GM23338 (cell line): ENCODE data around the gene CPLX1. TPM values are rescaled to one million over a fixed set of nuclear protein-coding genes. Genes with fewer than 3 reads are reported as not detected.
A peak's percentile ranks its signal among the peaks of the same experiment; 100 is the strongest.

ENCODE experiments used
- ATAC-seq: fragments of 200-7000 bp; cut with Tn5 transposase; 3 replicates; pipeline ENCODE4 v1.9.1; 2020
- DNase-seq: peaks from one replicate; pipeline ENCODE4 v3.0.0-alpha.2; 2015; ENCODE audit warnings: low spot score
- H2AFZ ChIP-seq: fragments of 200-600 bp; sonication (generic); 2 replicates; pipeline ENCODE4 v1.8.0; 2016; ENCODE audit warnings: antibody characterized with exemption, mild to moderate bottlenecking, moderate library complexity
- H3F3A ChIP-seq: fragments of 200-600 bp; sonication (generic); replicated peaks from 2 replicates; pipeline ENCODE4 v1.8.0; 2017; ENCODE audit warnings: antibody characterized with exemption, mixed run types, low read depth
- H3K27ac ChIP-seq: fragments of 200-600 bp; sonication (generic); 2 replicates; pipeline ENCODE4 v1.6.1; 2016; ENCODE audit warnings: low read depth
- H3K27me3 ChIP-seq: fragments of 200-600 bp; sonication (generic); 2 replicates; pipeline ENCODE4 v1.8.0; 2016; ENCODE audit warnings: mild to moderate bottlenecking, mixed run types, moderate library complexity; ENCODE audit not compliant: insufficient read depth
- H3K36me3 ChIP-seq: fragments of 200-600 bp; sonication (generic); 2 replicates; pipeline ENCODE4 v1.8.0; 2016; ENCODE audit warnings: mild to moderate bottlenecking; ENCODE audit not compliant: insufficient read depth
- H3K4me1 ChIP-seq: fragments of 200-600 bp; sonication (generic); 2 replicates; pipeline ENCODE4 v1.8.0; 2016; ENCODE audit warnings: mild to moderate bottlenecking, moderate library complexity; ENCODE audit not compliant: insufficient read depth
- H3K4me2 ChIP-seq: fragments of 200-600 bp; sonication (generic); 2 replicates; pipeline ENCODE4 v1.7.1; 2017; ENCODE audit warnings: mixed run types
- H3K4me3 ChIP-seq: fragments of 200-600 bp; sonication (generic); 2 replicates; pipeline ENCODE4 v1.6.1; 2016; ENCODE audit warnings: mixed run types
- H3K79me2 ChIP-seq: fragments of 200-600 bp; sonication (generic); replicated peaks from 2 replicates; pipeline ENCODE4 v1.8.0; 2017; ENCODE audit warnings: mild to moderate bottlenecking; ENCODE audit not compliant: insufficient read depth
- H3K9me2 ChIP-seq: fragments of 200-600 bp; sonication (generic); 2 replicates; pipeline ENCODE4 v1.8.0; 2017; ENCODE audit not compliant: insufficient read depth
- H4K20me1 ChIP-seq: fragments of 200-600 bp; sonication (generic); replicated peaks from 2 replicates; pipeline ENCODE4 v1.8.0; 2017; ENCODE audit warnings: mild to moderate bottlenecking; ENCODE audit not compliant: insufficient read depth
- H3K27ac Mint-ChIP-seq: 2 replicates; pipeline ENCODE4 v1.8.0; 2020; ENCODE audit warnings: inconsistent platforms, mild to moderate bottlenecking, moderate library complexity, mixed read lengths
- H3K27me3 Mint-ChIP-seq: 3 replicates; pipeline ENCODE4 v1.8.0; 2022; ENCODE audit warnings: low read depth, mild to moderate bottlenecking, moderate library complexity, mixed read lengths, inconsistent platforms; ENCODE audit not compliant: insufficient read depth, poor library complexity
- H3K36me3 Mint-ChIP-seq: 3 replicates; pipeline ENCODE4 v1.8.0; 2021; ENCODE audit warnings: low read depth, mild to moderate bottlenecking, inconsistent platforms, moderate library complexity, mixed read lengths
- H3K4me1 Mint-ChIP-seq: 3 replicates; pipeline ENCODE4 v1.8.0; 2020; ENCODE audit warnings: mild to moderate bottlenecking, inconsistent platforms, mixed read lengths
- H3K4me3 Mint-ChIP-seq: 3 replicates; pipeline ENCODE4 v1.8.0; 2021; ENCODE audit warnings: moderate library complexity, mild to moderate bottlenecking, inconsistent platforms, mixed read lengths
- H3K9me3 Mint-ChIP-seq: 3 replicates; pipeline ENCODE4 v1.8.0; 2020; ENCODE audit warnings: moderate library complexity, mild to moderate bottlenecking, inconsistent platforms, mixed read lengths
- CREB1 ChIP-seq: fragments of 250-450 bp; sonication (Bioruptor Pico); IDR thresholded peaks from 2 replicates; pipeline ENCODE4 v1.5.0; 2020; ENCODE audit warnings: low read depth, mild to moderate bottlenecking, moderate library complexity
- ETS1 ChIP-seq: IDR thresholded peaks from 2 replicates; pipeline ENCODE4 v1.6.1; 2016; ENCODE audit warnings: antibody characterized with exemption
- EZH2 ChIP-seq: fragments of 200-600 bp; sonication (generic); IDR thresholded peaks from one replicate; pipeline ENCODE4 v1.8.0; 2017; ENCODE audit warnings: antibody characterized with exemption, mild to moderate bottlenecking, low read depth; ENCODE audit not compliant: unreplicated experiment
- EZH2phosphoT487 ChIP-seq: fragments of 200-600 bp; sonication (generic); IDR thresholded peaks from one replicate; pipeline ENCODE4 v1.8.1; 2018; ENCODE audit warnings: antibody characterized with exemption; ENCODE audit not compliant: unreplicated experiment
- JUNB ChIP-seq: IDR thresholded peaks from one replicate; pipeline ENCODE4 v1.6.1; 2016; ENCODE audit warnings: antibody characterized with exemption; ENCODE audit not compliant: unreplicated experiment
- NANOG ChIP-seq: IDR thresholded peaks from 2 replicates; pipeline ENCODE4 v1.6.1; 2016; ENCODE audit warnings: antibody characterized with exemption, borderline replicate concordance
- POLR2AphosphoS5 ChIP-seq: IDR thresholded peaks from 2 replicates; pipeline ENCODE4 v1.6.1; 2016; ENCODE audit warnings: antibody characterized with exemption, low read depth
- STAT1 ChIP-seq: IDR thresholded peaks from one replicate; pipeline ENCODE4 v1.6.1; 2016; ENCODE audit warnings: antibody characterized with exemption; ENCODE audit not compliant: unreplicated experiment
- ZNF114 ChIP-seq: fragments of 250-450 bp; sonication (Bioruptor Pico); IDR thresholded peaks from 2 replicates; pipeline ENCODE4 v1.5.0; 2020; ENCODE audit warnings: mild to moderate bottlenecking, moderate library complexity
- ZNF331 ChIP-seq: fragments of 250-450 bp; sonication (Bioruptor Pico); IDR thresholded peaks from 2 replicates; pipeline ENCODE4 v1.5.0; 2020; ENCODE audit warnings: low read depth, mild to moderate bottlenecking, moderate library complexity
- polyA plus RNA-seq: library from polyadenylated mRNA; unstranded; fragments of >200 nt; fragmentation: Nextera tagmentation; extraction: Ambion mirVana; gene quantifications from 2 replicates; pipeline ENCODE4 v1.2.1, GENCODE V29; 2016
- total RNA-seq: library from RNA; depleted of rRNA; stranded (reverse); fragments of >200 nt; shearing (Covaris generic); gene quantifications from 2 replicates; pipeline ENCODE4 v1.2.3, GENCODE V29; 2014
- TF ChIP-seq, protein P1 (sequence below), 2 experiments: fragments of 200-600 bp in 1 of 2; sonication (generic) in 1 of 2; conservative IDR thresholded peaks; 2 replicates each; pipeline versions ENCODE4 v1.5.1 to v1.6.1; 2016 to 2017; ENCODE audit warnings: antibody characterized with exemption in 2 of 2, low read depth in 2 of 2, mild to moderate bottlenecking in 2 of 2, moderate library complexity in 1 of 2
- TF ChIP-seq, protein P2 (sequence below): IDR thresholded peaks from one replicate; pipeline ENCODE4 v1.6.1; 2018; ENCODE audit warnings: antibody characterized with exemption; ENCODE audit not compliant: unreplicated experiment
- TF ChIP-seq, protein P3 (sequence below): fragments of 250-450 bp; sonication (Bioruptor Pico); IDR thresholded peaks from 2 replicates; pipeline ENCODE4 v1.5.0; 2020; ENCODE audit warnings: mild to moderate bottlenecking, moderate library complexity

CPLX1 gene
- total and polyA plus RNA-seq, 2 experiments from 2014 or later, result 0.86 to 0.97 TPM

DNA sequence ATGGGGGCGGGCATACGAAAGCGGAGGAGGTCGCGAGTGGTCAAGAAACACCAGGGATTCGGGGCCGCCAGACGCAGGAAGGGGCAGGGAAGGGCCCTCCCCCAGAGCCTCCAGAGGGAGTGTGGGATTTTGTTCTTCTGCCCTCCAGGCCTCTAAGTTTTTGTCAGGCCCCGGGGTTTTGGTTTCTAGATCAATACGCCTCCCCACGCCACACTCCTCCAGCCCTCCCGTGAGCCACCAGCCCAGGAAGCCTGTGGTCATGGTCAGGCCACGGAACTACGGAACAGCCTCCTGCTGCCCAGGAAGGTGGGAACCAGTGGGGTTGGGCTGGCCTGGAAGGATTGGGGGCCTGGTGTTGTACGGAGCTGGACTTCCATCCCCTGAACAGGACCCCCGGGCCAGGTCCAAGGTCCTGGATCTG lies 38.4 kb downstream of the CPLX1 start:
- no peak overlapping the region for H2AFZ ChIP-seq
- Mint-ChIP-seq H3K4me1 (peaks cover 21% of the 10 kb centered on the region), H3K36me3 (no peaks in the 10 kb centered on the region; the same call in 2 of the 3 replicates), H3K27ac (no peak overlapping the region), H3K4me3 (peak overlapping the region; percentile 27; the same call in 1 of the 3 replicates), H3K27me3 (peaks cover 58% of the 10 kb centered on the region), H3K9me3 (no peaks in the 10 kb centered on the region; the same call in 2 of the 3 replicates)
- H3K9me2 ChIP-seq, result no peaks in the 10 kb centered on the region
- H4K20me1 ChIP-seq, result no peaks in the 10 kb centered on the region
- TF ChIP-seq CREB1 (CRISPR knock-in tag) (no peak), NANOG (no peak), POLR2AphosphoS5 (no peak), JUNB (no peak), EZH2 (no peak), STAT1 (no peak), EZH2phosphoT487 (no peak), ZNF331 (no peak), ETS1 (no peak), ZNF114 (no peak)
- TF ChIP-seq, protein P1, sequence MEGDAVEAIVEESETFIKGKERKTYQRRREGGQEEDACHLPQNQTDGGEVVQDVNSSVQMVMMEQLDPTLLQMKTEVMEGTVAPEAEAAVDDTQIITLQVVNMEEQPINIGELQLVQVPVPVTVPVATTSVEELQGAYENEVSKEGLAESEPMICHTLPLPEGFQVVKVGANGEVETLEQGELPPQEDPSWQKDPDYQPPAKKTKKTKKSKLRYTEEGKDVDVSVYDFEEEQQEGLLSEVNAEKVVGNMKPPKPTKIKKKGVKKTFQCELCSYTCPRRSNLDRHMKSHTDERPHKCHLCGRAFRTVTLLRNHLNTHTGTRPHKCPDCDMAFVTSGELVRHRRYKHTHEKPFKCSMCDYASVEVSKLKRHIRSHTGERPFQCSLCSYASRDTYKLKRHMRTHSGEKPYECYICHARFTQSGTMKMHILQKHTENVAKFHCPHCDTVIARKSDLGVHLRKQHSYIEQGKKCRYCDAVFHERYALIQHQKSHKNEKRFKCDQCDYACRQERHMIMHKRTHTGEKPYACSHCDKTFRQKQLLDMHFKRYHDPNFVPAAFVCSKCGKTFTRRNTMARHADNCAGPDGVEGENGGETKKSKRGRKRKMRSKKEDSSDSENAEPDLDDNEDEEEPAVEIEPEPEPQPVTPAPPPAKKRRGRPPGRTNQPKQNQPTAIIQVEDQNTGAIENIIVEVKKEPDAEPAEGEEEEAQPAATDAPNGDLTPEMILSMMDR (conservative IDR thresholded peaks at IDR 0.05; ENCODE audit: low read depth in 2 of 2), result no peak
- TF ChIP-seq, protein P2, sequence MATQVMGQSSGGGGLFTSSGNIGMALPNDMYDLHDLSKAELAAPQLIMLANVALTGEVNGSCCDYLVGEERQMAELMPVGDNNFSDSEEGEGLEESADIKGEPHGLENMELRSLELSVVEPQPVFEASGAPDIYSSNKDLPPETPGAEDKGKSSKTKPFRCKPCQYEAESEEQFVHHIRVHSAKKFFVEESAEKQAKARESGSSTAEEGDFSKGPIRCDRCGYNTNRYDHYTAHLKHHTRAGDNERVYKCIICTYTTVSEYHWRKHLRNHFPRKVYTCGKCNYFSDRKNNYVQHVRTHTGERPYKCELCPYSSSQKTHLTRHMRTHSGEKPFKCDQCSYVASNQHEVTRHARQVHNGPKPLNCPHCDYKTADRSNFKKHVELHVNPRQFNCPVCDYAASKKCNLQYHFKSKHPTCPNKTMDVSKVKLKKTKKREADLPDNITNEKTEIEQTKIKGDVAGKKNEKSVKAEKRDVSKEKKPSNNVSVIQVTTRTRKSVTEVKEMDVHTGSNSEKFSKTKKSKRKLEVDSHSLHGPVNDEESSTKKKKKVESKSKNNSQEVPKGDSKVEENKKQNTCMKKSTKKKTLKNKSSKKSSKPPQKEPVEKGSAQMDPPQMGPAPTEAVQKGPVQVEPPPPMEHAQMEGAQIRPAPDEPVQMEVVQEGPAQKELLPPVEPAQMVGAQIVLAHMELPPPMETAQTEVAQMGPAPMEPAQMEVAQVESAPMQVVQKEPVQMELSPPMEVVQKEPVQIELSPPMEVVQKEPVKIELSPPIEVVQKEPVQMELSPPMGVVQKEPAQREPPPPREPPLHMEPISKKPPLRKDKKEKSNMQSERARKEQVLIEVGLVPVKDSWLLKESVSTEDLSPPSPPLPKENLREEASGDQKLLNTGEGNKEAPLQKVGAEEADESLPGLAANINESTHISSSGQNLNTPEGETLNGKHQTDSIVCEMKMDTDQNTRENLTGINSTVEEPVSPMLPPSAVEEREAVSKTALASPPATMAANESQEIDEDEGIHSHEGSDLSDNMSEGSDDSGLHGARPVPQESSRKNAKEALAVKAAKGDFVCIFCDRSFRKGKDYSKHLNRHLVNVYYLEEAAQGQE, result no peak
- TF ChIP-seq, protein P3, sequence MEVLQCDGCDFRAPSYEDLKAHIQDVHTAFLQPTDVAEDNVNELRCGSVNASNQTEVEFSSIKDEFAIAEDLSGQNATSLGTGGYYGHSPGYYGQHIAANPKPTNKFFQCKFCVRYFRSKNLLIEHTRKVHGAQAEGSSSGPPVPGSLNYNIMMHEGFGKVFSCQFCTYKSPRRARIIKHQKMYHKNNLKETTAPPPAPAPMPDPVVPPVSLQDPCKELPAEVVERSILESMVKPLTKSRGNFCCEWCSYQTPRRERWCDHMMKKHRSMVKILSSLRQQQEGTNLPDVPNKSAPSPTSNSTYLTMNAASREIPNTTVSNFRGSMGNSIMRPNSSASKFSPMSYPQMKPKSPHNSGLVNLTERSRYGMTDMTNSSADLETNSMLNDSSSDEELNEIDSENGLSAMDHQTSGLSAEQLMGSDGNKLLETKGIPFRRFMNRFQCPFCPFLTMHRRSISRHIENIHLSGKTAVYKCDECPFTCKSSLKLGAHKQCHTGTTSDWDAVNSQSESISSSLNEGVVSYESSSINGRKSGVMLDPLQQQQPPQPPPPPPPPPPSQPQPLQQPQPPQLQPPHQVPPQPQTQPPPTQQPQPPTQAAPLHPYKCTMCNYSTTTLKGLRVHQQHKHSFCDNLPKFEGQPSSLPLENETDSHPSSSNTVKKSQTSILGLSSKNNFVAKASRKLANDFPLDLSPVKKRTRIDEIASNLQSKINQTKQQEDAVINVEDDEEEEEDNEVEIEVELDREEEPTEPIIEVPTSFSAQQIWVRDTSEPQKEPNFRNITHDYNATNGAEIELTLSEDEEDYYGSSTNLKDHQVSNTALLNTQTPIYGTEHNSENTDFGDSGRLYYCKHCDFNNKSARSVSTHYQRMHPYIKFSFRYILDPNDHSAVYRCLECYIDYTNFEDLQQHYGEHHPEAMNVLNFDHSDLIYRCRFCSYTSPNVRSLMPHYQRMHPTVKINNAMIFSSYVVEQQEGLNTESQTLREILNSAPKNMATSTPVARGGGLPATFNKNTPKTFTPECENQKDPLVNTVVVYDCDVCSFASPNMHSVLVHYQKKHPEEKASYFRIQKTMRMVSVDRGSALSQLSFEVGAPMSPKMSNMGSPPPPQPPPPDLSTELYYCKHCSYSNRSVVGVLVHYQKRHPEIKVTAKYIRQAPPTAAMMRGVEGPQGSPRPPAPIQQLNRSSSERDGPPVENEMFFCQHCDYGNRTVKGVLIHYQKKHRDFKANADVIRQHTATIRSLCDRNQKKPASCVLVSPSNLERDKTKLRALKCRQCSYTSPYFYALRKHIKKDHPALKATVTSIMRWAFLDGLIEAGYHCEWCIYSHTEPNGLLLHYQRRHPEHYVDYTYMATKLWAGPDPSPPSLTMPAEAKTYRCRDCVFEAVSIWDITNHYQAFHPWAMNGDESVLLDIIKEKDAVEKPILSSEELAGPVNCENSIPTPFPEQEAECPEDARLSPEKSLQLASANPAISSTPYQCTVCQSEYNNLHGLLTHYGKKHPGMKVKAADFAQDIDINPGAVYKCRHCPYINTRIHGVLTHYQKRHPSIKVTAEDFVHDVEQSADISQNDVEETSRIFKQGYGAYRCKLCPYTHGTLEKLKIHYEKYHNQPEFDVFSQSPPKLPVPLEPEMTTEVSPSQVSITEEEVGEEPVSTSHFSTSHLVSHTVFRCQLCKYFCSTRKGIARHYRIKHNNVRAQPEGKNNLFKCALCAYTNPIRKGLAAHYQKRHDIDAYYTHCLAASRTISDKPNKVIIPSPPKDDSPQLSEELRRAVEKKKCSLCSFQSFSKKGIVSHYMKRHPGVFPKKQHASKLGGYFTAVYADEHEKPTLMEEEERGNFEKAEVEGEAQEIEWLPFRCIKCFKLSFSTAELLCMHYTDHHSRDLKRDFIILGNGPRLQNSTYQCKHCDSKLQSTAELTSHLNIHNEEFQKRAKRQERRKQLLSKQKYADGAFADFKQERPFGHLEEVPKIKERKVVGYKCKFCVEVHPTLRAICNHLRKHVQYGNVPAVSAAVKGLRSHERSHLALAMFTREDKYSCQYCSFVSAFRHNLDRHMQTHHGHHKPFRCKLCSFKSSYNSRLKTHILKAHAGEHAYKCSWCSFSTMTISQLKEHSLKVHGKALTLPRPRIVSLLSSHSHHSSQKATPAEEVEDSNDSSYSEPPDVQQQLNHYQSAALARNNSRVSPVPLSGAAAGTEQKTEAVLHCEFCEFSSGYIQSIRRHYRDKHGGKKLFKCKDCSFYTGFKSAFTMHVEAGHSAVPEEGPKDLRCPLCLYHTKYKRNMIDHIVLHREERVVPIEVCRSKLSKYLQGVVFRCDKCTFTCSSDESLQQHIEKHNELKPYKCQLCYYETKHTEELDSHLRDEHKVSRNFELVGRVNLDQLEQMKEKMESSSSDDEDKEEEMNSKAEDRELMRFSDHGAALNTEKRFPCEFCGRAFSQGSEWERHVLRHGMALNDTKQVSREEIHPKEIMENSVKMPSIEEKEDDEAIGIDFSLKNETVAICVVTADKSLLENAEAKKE (CRISPR knock-in tag), result no peak
- H3K36me3 ChIP-seq, result no peaks in the 10 kb centered on the region
- peaks cover 20% of the 10 kb centered on the region for H3K4me1 ChIP-seq
- no peak for ATAC-seq
- no peak for DNase-seq
- no peak overlapping the region for H3K4me2 ChIP-seq
- H3K4me3 ChIP-seq, result no peak overlapping the region
- H3F3A ChIP-seq, result no peaks in the 10 kb centered on the region; the same call in 1 of the 2 replicates
- H3K79me2 ChIP-seq, result no peaks in the 10 kb centered on the region
- peaks cover 61% of the 10 kb centered on the region for H3K27me3 ChIP-seq
- no peak overlapping the region for H3K27ac ChIP-seq
